C4-2B (cell line): Measurements from ENCODE around the gene SLC7A10.

Source experiments
- ZFX ChIP-seq: fragments of 450-650 bp; IDR thresholded peaks from 2 replicates; pipeline ENCODE4 v1.6.1; 2017
- TF ChIP-seq, protein P1 (sequence below): fragments of 450-650 bp; conservative IDR thresholded peaks from 2 replicates; pipeline ENCODE4 v1.5.1; 2017; ENCODE audit warnings: mild to moderate bottlenecking

DNA sequence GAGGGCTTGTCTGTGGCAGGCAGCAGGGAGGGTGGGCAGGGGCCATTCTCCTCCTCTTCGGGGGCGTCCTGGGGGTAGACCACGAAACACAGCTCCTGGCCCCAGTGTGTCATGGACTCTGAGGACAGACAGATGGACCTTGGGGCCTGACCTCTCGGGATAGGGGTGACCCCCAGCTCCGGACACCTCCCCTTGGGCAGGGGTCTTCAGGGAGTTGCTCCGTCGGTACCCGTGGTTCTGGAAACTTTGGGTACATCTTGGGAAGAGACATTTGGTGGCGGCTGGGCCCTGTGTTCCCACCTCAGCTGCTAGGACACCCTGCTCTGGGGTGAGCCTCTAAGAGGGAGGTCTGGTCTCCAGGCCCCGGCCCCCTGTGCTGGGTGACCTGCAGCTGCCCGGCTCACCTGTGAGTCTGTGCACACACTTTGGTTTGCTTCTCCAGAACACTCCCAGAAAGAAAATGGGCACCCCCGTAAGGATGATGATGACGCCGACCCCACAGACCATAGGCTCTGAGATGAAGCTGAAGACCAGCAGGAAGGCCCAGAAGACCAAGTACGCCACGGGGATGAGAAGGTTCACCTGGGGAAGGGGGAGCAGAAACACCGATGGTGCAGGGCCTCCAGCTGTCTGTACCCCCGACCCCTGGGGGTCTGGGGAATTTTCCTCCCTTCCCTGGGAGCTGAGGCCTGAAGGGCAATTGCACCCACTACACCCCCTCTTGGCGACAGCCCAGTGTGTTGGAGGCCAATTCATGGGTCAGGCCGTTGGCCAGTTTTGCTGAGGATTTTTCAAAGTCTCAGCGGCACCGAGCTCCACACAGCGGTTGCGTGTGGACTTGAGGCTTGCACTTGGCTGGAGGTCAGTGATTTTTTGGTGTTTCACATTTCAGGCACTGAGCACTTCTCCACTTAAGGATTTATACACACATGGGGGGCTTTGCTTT is 16.5 kb downstream of the SLC7A10 start:
- TF ChIP-seq, protein P1, sequence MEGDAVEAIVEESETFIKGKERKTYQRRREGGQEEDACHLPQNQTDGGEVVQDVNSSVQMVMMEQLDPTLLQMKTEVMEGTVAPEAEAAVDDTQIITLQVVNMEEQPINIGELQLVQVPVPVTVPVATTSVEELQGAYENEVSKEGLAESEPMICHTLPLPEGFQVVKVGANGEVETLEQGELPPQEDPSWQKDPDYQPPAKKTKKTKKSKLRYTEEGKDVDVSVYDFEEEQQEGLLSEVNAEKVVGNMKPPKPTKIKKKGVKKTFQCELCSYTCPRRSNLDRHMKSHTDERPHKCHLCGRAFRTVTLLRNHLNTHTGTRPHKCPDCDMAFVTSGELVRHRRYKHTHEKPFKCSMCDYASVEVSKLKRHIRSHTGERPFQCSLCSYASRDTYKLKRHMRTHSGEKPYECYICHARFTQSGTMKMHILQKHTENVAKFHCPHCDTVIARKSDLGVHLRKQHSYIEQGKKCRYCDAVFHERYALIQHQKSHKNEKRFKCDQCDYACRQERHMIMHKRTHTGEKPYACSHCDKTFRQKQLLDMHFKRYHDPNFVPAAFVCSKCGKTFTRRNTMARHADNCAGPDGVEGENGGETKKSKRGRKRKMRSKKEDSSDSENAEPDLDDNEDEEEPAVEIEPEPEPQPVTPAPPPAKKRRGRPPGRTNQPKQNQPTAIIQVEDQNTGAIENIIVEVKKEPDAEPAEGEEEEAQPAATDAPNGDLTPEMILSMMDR = no peak
- no peak for TF ChIP-seq ZFX
